ENCODE results near the gene TPCN2. TPM values are rescaled to one million over a fixed set of nuclear protein-coding genes. Genes with fewer than 3 reads are reported as not detected.

The TPCN2 gene
- total RNA-seq, 1 donor from 2014 or later, result 19.1 TPM

GRCh38 chr11:69014084-69014851 lies 34.5 kb upstream of the TPCN2 start:
- no peaks in the 10 kb centered on the region for H3K9me3 Mint-ChIP-seq
- H3K27me3 Mint-ChIP-seq (ENCODE audit: low read depth), result peaks cover 25% of the 10 kb centered on the region
- intact Hi-C loops (cut with micrococcal nuclease), result no loop called here
- no peak overlapping the region for H3K27ac Mint-ChIP-seq
- no peak for DNase-seq (ENCODE audit: low spot score)
- H3K4me3 Mint-ChIP-seq (ENCODE audit: low read depth), result no peak overlapping the region
- no peaks in the 10 kb centered on the region for H3K4me1 Mint-ChIP-seq (ENCODE audit: low read depth)
- no peaks in the 10 kb centered on the region for H3K36me3 Mint-ChIP-seq (ENCODE audit: low read depth)

GRCh38 chr11:69014898-69015549 lies 33.7 kb upstream of the TPCN2 start:
- H3K4me1 Mint-ChIP-seq (ENCODE audit: low read depth), result no peaks in the 10 kb centered on the region
- peaks cover 25% of the 10 kb centered on the region for H3K27me3 Mint-ChIP-seq (ENCODE audit: low read depth)
- intact Hi-C loops (cut with micrococcal nuclease), result no loop called here
- no peak overlapping the region for H3K27ac Mint-ChIP-seq
- no peak for DNase-seq (ENCODE audit: low spot score)
- H3K4me3 Mint-ChIP-seq (ENCODE audit: low read depth), result no peak overlapping the region
- H3K36me3 Mint-ChIP-seq (ENCODE audit: low read depth), result no peaks in the 10 kb centered on the region
- H3K9me3 Mint-ChIP-seq, result no peaks in the 10 kb centered on the region

GRCh38 chr11:69017951-69018350 lies 30.8 kb upstream of the TPCN2 start:
- H3K36me3 Mint-ChIP-seq (ENCODE audit: low read depth), result no peaks in the 10 kb centered on the region
- intact Hi-C loops (cut with micrococcal nuclease), result no loop called here
- H3K27ac Mint-ChIP-seq, result no peak overlapping the region
- H3K9me3 Mint-ChIP-seq, result no peaks in the 10 kb centered on the region
- peaks cover 10% of the 10 kb centered on the region for H3K27me3 Mint-ChIP-seq (ENCODE audit: low read depth)
- no peak for DNase-seq (ENCODE audit: low spot score)
- H3K4me1 Mint-ChIP-seq (ENCODE audit: low read depth), result no peaks in the 10 kb centered on the region
- H3K4me3 Mint-ChIP-seq (ENCODE audit: low read depth), result no peak overlapping the region

GRCh38 chr11:69018924-69019323 lies 29.8 kb upstream of the TPCN2 start:
- no peaks in the 10 kb centered on the region for H3K9me3 Mint-ChIP-seq
- no peak for DNase-seq (ENCODE audit: low spot score)
- H3K4me3 Mint-ChIP-seq (ENCODE audit: low read depth), result no peak overlapping the region
- H3K27ac Mint-ChIP-seq, result no peak overlapping the region
- H3K36me3 Mint-ChIP-seq (ENCODE audit: low read depth), result no peaks in the 10 kb centered on the region
- intact Hi-C loops (cut with micrococcal nuclease), result no loop called here
- no peaks in the 10 kb centered on the region for H3K4me1 Mint-ChIP-seq (ENCODE audit: low read depth)
- H3K27me3 Mint-ChIP-seq (ENCODE audit: low read depth), result peaks cover 10% of the 10 kb centered on the region

- no peak overlapping the region for H3K27ac Mint-ChIP-seq
- no peaks in the 10 kb centered on the region for H3K4me1 Mint-ChIP-seq (ENCODE audit: low read depth)
- no peaks in the 10 kb centered on the region for H3K36me3 Mint-ChIP-seq (ENCODE audit: low read depth)
- DNase-seq (ENCODE audit: low spot score), result no peak
- no peaks in the 10 kb centered on the region for H3K9me3 Mint-ChIP-seq
- intact Hi-C loops (cut with micrococcal nuclease), result no loop called here
- H3K4me3 Mint-ChIP-seq (ENCODE audit: low read depth), result no peak overlapping the region
- H3K27me3 Mint-ChIP-seq (ENCODE audit: low read depth), result no peaks in the 10 kb centered on the region
These were observed 26.5 kb upstream of the TPCN2 start for GRCh38 chr11:69022260-69022659.

- Mint-ChIP-seq H3K27me3 (ENCODE audit: low read depth) (no peaks in the 10 kb centered on the region), H3K9me3 (no peaks in the 10 kb centered on the region), H3K4me1 (ENCODE audit: low read depth) (no peaks in the 10 kb centered on the region), H3K27ac (no peak overlapping the region), H3K4me3 (ENCODE audit: low read depth) (no peak overlapping the region), H3K36me3 (ENCODE audit: low read depth) (no peaks in the 10 kb centered on the region)
- no peak for DNase-seq (ENCODE audit: low spot score)
- intact Hi-C loops (cut with micrococcal nuclease), result no loop called here
These were observed 24.2 kb upstream of the TPCN2 start for GRCh38 chr11:69024509-69024908.

- H3K27ac Mint-ChIP-seq, result no peak overlapping the region
- no peaks in the 10 kb centered on the region for H3K9me3 Mint-ChIP-seq
- no peaks in the 10 kb centered on the region for H3K36me3 Mint-ChIP-seq (ENCODE audit: low read depth)
- no peaks in the 10 kb centered on the region for H3K4me1 Mint-ChIP-seq (ENCODE audit: low read depth)
- no peaks in the 10 kb centered on the region for H3K27me3 Mint-ChIP-seq (ENCODE audit: low read depth)
- no peak overlapping the region for H3K4me3 Mint-ChIP-seq (ENCODE audit: low read depth)
- intact Hi-C loops (cut with micrococcal nuclease), result no loop called here
- no peak for DNase-seq (ENCODE audit: low spot score)
These were observed 20.9 kb upstream of the TPCN2 start for GRCh38 chr11:69027704-69028372.

GRCh38 chr11:69030301-69030700 lies 18.4 kb upstream of the TPCN2 start:
- Mint-ChIP-seq H3K4me1 (ENCODE audit: low read depth) (no peaks in the 10 kb centered on the region), H3K27ac (no peak overlapping the region), H3K27me3 (ENCODE audit: low read depth) (no peaks in the 10 kb centered on the region), H3K36me3 (ENCODE audit: low read depth) (no peaks in the 10 kb centered on the region), H3K9me3 (no peaks in the 10 kb centered on the region), H3K4me3 (ENCODE audit: low read depth) (no peak overlapping the region)
- intact Hi-C loops (cut with micrococcal nuclease), result no loop called here
- no peak for DNase-seq (ENCODE audit: low spot score)

GRCh38 chr11:69032833-69033232 lies 15.9 kb upstream of the TPCN2 start:
- no peak overlapping the region for H3K4me3 Mint-ChIP-seq (ENCODE audit: low read depth)
- no peaks in the 10 kb centered on the region for H3K36me3 Mint-ChIP-seq (ENCODE audit: low read depth)
- intact Hi-C loops (cut with micrococcal nuclease), result no loop called here
- no peaks in the 10 kb centered on the region for H3K4me1 Mint-ChIP-seq (ENCODE audit: low read depth)
- DNase-seq (ENCODE audit: low spot score), result no peak
- no peaks in the 10 kb centered on the region for H3K27me3 Mint-ChIP-seq (ENCODE audit: low read depth)
- H3K9me3 Mint-ChIP-seq, result no peaks in the 10 kb centered on the region
- no peak overlapping the region for H3K27ac Mint-ChIP-seq

GRCh38 chr11:69033431-69033830 lies 15.3 kb upstream of the TPCN2 start:
- Mint-ChIP-seq H3K4me3 (ENCODE audit: low read depth) (no peak overlapping the region), H3K9me3 (no peaks in the 10 kb centered on the region), H3K27me3 (ENCODE audit: low read depth) (no peaks in the 10 kb centered on the region), H3K4me1 (ENCODE audit: low read depth) (no peaks in the 10 kb centered on the region), H3K36me3 (ENCODE audit: low read depth) (no peaks in the 10 kb centered on the region), H3K27ac (no peak overlapping the region)
- intact Hi-C loops (cut with micrococcal nuclease), result no loop called here
- DNase-seq (ENCODE audit: low spot score), result no peak

GRCh38 chr11:69034123-69034867 lies 14.4 kb upstream of the TPCN2 start:
- intact Hi-C loops (cut with micrococcal nuclease), result no loop called here
- H3K4me3 Mint-ChIP-seq (ENCODE audit: low read depth), result no peak overlapping the region
- no peaks in the 10 kb centered on the region for H3K27me3 Mint-ChIP-seq (ENCODE audit: low read depth)
- H3K4me1 Mint-ChIP-seq (ENCODE audit: low read depth), result no peaks in the 10 kb centered on the region
- H3K36me3 Mint-ChIP-seq (ENCODE audit: low read depth), result no peaks in the 10 kb centered on the region
- H3K9me3 Mint-ChIP-seq, result no peaks in the 10 kb centered on the region
- no peak for DNase-seq (ENCODE audit: low spot score)
- no peak overlapping the region for H3K27ac Mint-ChIP-seq

- H3K9me3 Mint-ChIP-seq, result no peaks in the 10 kb centered on the region
- no peaks in the 10 kb centered on the region for H3K36me3 Mint-ChIP-seq (ENCODE audit: low read depth)
- H3K4me3 Mint-ChIP-seq (ENCODE audit: low read depth), result no peak overlapping the region
- peaks cover under 1% of the 10 kb centered on the region for H3K4me1 Mint-ChIP-seq (ENCODE audit: low read depth)
- H3K27ac Mint-ChIP-seq, result no peak overlapping the region
- DNase-seq (ENCODE audit: low spot score), result no peak
- intact Hi-C loops (cut with micrococcal nuclease), result no loop called here
- H3K27me3 Mint-ChIP-seq (ENCODE audit: low read depth), result no peaks in the 10 kb centered on the region
These were observed 13.4 kb upstream of the TPCN2 start for GRCh38 chr11:69035150-69035945.

All from activated T-helper 2 cell treated with anti-CD3 and anti-CD28 coated beads, Interferon-gamma antibody, Interleukin-2, Interleukin-4, amounts not matched to agents 10 μg/mL and 5 μg/mL and 100 μg/mL, durations not matched to agents 14 hours and 24 hours and 36 hours (primary cell).